H1 (cell line): Measurements from ENCODE around the gene PHLDA3.
"Not testable (repeated sequence)": the region's sequence is repeated elsewhere in the genome, so short reads cannot be mapped to it uniquely, and the experiment has no call there.

Experiments
- CHD2 ChIP-seq: IDR thresholded peaks from 2 replicates; pipeline ENCODE4 v1.6.1; 2012; ENCODE audit warnings: low read length, improper control_type of control experiment
- EP300 ChIP-seq, 2 experiments: IDR thresholded peaks; 1 replicate in 1 of 2; 2 replicates in 1 of 2; pipeline ENCODE4 v1.6.1; 2011 to 2012; ENCODE audit warnings: low read depth in 2 of 2, low read length in 2 of 2, mild to moderate bottlenecking in 2 of 2, borderline replicate concordance in 1 of 2, inconsistent platforms in 1 of 2, moderate library complexity in 1 of 2
- EZH2 ChIP-seq: fragments of 200-600 bp; sonication (generic); IDR thresholded peaks from 2 replicates; pipeline ENCODE4 v1.7.1; 2012; ENCODE audit warnings: low read depth, mild to moderate bottlenecking, moderate library complexity, low read length, inconsistent platforms; ENCODE audit not compliant: severe bottlenecking
- FOSL1 ChIP-seq: IDR thresholded peaks from 2 replicates; pipeline ENCODE4 v1.6.1; 2011; ENCODE audit warnings: mild to moderate bottlenecking, low read depth, low read length, moderate library complexity; ENCODE audit not compliant: insufficient read depth
- PHF8 ChIP-seq: fragments of 200-600 bp; sonication (generic); conservative IDR thresholded peaks from 2 replicates; pipeline ENCODE4 v1.7.1; 2012; ENCODE audit warnings: low read depth, mild to moderate bottlenecking, inconsistent platforms, low read length, moderate library complexity
- POLR2A ChIP-seq, 2 experiments: IDR thresholded peaks; 1 replicate in 1 of 2; 2 replicates in 1 of 2; pipeline ENCODE4 v1.6.1; 2011; ENCODE audit warnings: low read depth in 2 of 2, low read length in 2 of 2, mild to moderate bottlenecking in 2 of 2; ENCODE audit errors: control extremely low read depth in 1 of 2
- RAD21 ChIP-seq, 2 experiments: IDR thresholded peaks in 1 of 2; conservative IDR thresholded peaks in 1 of 2; 2 replicates each; pipeline ENCODE4 v1.6.1; 2011; ENCODE audit warnings: low read depth in 2 of 2, low read length in 2 of 2, improper control_type of control experiment in 1 of 2, inconsistent platforms in 1 of 2, mild to moderate bottlenecking in 1 of 2, moderate library complexity in 1 of 2
- SIRT6 ChIP-seq: IDR thresholded peaks from one replicate; pipeline ENCODE4 v1.7.1; 2012; ENCODE audit warnings: low read length, inconsistent platforms
- SUZ12 ChIP-seq: fragments of 200-600 bp; sonication (generic); IDR thresholded peaks from 2 replicates; pipeline ENCODE4 v1.6.1; 2012; ENCODE audit warnings: mild to moderate bottlenecking, inconsistent platforms, low read length, moderate library complexity, mixed read lengths
- TCF12 ChIP-seq: IDR thresholded peaks from 2 replicates; pipeline ENCODE4 v1.6.1; 2011; ENCODE audit warnings: low read depth, mild to moderate bottlenecking, low read length
- YY1 ChIP-seq: IDR thresholded peaks from 2 replicates; pipeline ENCODE4 v1.6.1; 2011; ENCODE audit warnings: low read depth, mild to moderate bottlenecking, low read length
- TF ChIP-seq, protein P1 (sequence below), 3 experiments: IDR thresholded peaks; 1 replicate in 2 of 3; 2 replicates in 1 of 3; pipeline versions ENCODE4 v1.5.1 to v1.6.1; 2011; ENCODE audit warnings: low read length in 3 of 3, mild to moderate bottlenecking in 3 of 3, inconsistent platforms in 2 of 3, low read depth in 1 of 3, moderate library complexity in 1 of 3; ENCODE audit not compliant: insufficient read depth in 1 of 3; ENCODE audit errors: control extremely low read depth in 1 of 3

DNA sequence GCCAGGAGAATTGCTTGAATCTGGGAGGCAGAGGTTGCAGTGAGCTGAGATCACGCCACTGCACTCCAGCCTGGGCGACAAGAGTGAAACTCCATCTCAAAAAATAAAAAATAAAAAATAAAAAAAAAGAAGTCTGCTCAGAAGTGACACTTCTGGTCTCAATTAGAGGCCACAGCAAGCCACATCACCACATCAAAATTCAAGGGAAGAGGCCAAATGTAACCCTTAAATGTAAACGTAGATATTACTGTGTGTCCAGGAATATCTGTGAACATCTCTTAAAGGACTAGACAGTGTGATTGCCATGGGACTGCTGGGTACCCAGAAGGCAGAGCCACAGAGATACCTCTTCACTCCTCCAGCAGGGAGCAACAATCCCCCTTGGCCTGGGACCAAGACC is 9.7 kb upstream of the PHLDA3 start:
- not testable (repeated sequence) for TF ChIP-seq POLR2A (IDR thresholded peaks at IDR 0.05; ENCODE audit: control extremely low read depth in 1 of 2, low read depth in 2 of 2, low read length in 2 of 2); EZH2; CHD2; TCF12; RAD21 (IDR thresholded peaks at IDR 0.05 in 1 of 2, conservative IDR thresholded peaks at IDR 0.05 in 1 of 2; ENCODE audit: low read depth in 2 of 2, low read length in 2 of 2); YY1; PHF8; SIRT6; EP300 (IDR thresholded peaks at IDR 0.05; ENCODE audit: borderline replicate concordance in 1 of 2, low read depth in 2 of 2, low read length in 2 of 2); FOSL1; SUZ12
- TF ChIP-seq, protein P1, sequence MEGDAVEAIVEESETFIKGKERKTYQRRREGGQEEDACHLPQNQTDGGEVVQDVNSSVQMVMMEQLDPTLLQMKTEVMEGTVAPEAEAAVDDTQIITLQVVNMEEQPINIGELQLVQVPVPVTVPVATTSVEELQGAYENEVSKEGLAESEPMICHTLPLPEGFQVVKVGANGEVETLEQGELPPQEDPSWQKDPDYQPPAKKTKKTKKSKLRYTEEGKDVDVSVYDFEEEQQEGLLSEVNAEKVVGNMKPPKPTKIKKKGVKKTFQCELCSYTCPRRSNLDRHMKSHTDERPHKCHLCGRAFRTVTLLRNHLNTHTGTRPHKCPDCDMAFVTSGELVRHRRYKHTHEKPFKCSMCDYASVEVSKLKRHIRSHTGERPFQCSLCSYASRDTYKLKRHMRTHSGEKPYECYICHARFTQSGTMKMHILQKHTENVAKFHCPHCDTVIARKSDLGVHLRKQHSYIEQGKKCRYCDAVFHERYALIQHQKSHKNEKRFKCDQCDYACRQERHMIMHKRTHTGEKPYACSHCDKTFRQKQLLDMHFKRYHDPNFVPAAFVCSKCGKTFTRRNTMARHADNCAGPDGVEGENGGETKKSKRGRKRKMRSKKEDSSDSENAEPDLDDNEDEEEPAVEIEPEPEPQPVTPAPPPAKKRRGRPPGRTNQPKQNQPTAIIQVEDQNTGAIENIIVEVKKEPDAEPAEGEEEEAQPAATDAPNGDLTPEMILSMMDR (IDR thresholded peaks at IDR 0.05; ENCODE audit: control extremely low read depth in 1 of 3, insufficient read depth in 1 of 3, low read depth in 1 of 3, low read length in 3 of 3) = not testable (repeated sequence)
